Dermis blood vessel endothelial cell (primary cell): ENCODE measurements around the gene CCDC33. TPM values are rescaled to one million over a fixed set of nuclear protein-coding genes. Genes with fewer than 3 reads are reported as not detected.

Experiments
- DNase-seq: peaks from one replicate; pipeline ENCODE4 v3.0.0; 2010
- total RNA-seq: library from RNA; depleted of rRNA; stranded (reverse); fragments of >200 nt; gene quantifications from 2 replicates; pipeline ENCODE4 v1.2.3, GENCODE V29; 2014

The CCDC33 gene
- total RNA-seq, 1 donor from 2014 or later = not detected

DNA sequence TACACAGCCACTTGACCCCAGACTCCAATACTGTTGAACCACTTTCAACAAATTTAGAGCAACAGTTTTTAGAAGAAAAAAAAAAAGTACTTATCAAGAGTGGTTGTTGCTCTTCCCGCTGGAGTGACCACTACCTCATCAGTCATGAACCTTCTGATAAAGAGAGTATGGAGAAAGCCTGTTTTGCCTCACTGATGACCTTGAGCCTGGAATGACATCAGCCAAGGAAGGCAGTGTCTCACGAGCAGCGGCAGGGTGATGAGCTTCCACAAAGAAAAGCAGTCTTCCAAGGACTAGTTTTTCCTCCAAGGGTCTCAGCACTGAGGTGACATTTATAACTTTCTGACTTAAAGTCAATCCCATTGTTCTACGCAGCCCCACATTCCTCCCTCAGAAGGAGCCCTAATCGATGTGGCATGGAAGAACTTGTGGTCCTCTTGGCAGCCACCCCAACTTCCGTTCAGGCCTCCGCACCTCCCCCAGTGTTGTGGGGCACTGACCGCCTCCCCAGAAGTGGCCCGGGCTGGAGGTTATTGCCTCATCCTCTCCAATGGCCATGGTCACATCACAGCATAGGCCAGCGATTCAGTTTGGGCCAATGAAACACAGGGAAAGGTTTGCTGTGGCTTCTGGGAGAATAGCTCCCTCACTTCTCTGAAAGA lies 133.1 kb downstream of the CCDC33 start:
- no peak for DNase-seq

DNA sequence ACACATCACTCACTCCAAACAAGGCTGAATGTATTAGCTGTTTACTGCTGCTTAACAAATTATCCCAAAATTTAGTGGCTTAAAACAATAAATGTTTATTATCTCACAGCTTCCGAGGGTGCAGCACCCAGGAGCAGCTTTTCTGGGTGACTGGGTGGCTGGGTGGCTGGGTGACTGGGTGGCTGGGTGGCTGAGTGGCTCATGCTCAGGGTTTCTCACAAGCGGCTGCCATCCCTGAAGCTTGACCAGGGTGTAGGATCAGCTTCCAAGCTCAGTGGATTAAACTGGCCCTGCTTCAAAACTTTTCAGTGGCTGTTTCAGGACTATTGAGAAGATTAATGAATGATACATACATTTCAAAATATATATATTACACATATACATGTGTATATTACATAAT lies 133.6 kb downstream of the CCDC33 start:
- no peak for DNase-seq

- DNase-seq = no peak
Observed at GRCh38 chr15:74370471-74370870, 134.3 kb downstream of the CCDC33 start.

DNA sequence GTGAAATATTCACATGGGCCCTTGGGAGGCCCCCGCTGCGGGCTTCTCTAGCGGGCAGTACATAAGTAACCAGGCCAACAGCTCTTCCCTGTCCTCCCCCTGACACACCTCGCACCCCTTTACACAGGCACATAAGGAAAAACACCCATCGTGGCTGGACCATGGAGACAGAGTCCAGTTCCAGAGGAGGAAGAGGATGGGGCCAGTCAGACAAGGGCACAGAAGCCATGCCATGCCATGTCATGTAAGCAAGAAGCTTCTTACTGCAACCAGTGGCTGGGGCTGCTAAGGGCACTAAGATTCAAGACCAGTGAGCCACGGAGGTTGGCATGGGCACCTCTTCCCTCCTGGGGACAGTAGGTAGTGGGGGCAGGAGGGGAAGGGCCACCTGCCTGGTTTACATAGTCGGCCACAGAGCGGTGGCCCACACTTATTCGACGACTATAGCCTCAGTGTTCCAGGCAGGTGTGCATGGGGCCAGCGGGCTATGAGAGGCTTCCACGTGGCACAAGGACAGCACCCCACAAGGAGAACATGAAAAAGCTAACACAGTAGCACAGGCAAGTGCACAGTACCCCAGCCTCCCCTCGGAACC lies 137.0 kb downstream of the CCDC33 start:
- DNase-seq = no peak

DNA sequence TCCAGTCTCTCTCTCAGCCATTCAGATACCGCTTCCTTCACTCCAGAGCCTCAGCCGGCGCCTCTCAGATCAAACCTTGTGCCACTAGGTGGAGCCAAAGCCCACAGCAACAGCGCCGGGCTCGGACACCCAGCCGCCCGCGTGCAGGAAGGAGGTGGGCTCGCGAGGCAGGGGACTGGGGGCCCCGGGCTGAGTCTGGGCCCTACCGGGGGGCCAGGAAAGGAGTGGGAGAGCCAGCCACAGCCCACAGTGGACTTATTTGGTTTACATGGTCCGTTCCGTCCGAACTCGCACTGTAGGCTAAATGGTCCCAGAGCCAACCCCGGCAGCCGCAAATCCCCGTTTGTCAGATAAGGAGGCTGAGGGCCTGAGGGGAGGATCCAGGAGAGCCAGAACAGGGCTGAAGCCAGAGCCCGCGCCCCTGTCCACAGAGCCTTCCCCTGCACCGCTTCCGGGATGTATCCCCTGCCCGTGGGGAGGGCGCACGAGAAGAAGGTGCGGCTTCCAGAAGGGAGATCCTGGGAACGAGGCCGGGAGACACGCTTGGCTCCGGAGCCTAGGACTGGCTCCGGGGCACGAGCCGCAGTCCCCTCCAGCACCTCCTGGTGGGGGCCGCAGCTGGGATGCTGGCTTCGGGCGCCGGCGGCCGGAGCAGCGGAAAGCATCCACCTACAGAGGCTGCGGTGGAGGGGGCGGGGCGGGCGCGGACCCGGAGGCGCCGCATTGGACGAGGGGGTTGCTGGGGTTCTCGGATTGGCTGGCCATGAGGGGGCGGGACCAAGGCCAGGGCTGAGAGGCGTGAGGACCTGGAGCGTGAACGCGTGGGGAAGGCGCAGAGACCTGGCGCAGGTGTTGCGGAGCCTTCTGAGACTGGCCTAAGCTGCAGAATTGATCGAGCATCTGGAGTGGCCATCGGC lies 137.9 kb downstream of the CCDC33 start:
- DNase-seq = peak; percentile 89

DNA sequence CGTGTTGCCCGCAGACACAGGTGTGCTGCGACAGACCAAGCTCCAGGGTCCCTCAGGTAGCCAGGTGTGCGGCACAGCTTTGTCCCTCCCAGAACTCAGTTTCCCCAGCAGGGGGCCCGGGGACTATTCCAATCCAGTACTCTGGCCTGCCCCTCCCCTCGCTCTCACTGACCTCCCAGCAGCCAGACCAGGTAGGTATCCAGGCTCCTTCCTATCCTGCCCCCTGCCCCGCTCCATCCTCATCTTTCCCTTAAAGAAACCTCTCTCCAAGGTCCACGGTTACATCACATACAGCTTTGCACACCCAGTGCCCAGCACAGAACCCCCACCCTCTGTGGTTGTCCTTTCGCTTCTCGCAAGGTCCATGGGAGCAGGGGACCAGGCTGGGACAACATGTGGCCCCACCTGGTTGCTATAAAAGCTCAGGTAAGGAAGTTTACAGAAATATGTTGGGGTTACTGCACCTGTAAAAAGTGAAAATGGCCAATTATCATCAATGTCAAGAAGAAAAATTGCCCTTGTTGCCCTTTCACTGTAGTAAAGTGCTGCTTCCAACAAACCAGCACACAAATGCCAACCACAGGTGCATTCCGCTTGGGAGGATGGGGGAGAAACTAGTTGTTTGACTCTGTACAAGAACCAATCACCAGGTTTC lies 138.6 kb downstream of the CCDC33 start:
- DNase-seq = no peak

- peak; percentile 89 for DNase-seq
Observed at GRCh38 chr15:74375303-74375693, 139.2 kb downstream of the CCDC33 start.

- DNase-seq = no peak
Observed at GRCh38 chr15:74376226-74376625, 140.1 kb downstream of the CCDC33 start.

DNA sequence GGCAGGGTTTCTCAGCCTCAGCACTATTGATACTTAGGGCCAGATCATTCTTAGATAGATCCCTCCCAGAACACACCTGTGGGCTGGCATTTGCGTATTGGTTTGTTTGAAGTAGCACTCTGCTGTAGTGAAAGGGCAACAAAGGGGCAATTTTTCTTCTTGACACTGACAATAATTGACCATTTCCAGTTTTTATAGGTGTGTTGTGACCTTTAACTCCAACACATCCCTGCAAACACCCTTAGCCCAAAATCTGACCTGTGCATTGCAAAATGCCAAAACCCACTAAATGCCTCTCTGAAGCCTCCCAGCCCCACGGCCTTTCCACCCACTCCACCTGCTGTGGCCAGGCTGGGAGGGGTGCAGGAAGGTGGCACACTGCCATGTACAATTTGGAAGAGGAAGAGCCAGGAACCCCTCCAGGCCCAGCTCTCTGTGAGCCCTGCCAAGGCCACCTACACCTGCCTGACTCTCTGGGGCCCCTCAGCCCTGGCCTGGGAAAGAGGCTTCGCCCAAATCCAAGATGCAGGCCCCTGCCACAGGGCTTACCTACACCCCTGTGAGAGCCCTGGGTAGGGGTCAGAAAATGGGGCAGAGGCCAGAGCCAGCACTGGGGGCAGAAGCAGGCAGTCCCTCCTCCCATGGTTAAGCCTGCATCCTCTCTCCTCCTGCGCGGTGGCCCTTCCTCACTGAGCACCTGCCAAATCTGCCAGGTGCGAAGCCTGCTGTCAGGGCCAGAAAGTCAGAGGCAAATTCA lies 140.9 kb downstream of the CCDC33 start:
- no peak for DNase-seq

- no peak for DNase-seq
Observed at GRCh38 chr15:74377831-74378766, 142.0 kb downstream of the CCDC33 start.

GRCh38 chr15:74378848-74379247 lies 142.7 kb downstream of the CCDC33 start:
- DNase-seq = peak; percentile 59

- DNase-seq = no peak
Observed at GRCh38 chr15:74380361-74381189, 144.4 kb downstream of the CCDC33 start.

DNA sequence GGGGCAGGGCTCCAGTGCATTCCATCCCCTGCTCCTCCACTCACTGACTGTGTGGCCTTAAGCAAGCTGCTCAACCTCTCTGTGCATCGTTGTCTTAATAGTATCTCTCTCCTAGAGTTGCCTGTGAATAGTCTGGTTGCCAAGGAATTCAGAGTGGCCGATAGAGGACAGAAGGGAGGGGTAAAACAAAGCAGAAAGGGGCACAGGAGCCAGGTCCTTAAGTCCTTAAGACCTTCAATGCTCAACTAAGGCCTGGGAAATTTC lies 145.0 kb downstream of the CCDC33 start:
- DNase-seq = no peak

- no peak for DNase-seq
Observed at GRCh38 chr15:74381481-74381880, 145.4 kb downstream of the CCDC33 start.

- DNase-seq = peak; percentile 87
Observed at GRCh38 chr15:74382004-74382816, 146.1 kb downstream of the CCDC33 start.

DNA sequence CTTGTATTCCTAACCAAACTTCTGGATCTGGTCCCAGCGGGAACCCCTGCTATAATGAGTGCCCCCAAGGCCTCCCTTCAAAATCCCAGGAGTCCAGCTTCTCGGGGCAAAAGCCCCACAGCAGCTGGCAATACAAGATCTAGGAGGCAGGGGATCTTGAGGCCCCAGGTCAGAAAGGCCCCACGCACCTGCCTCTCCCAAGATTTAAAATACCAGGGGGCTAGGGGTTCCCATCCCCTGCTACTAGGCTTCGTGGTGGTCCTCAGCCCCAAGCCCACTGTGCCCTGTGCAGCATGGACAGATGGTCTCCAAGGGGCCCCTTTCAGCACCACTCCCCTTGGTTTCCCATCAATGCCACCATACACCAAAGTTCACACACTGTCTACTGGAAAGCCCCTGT lies 147.2 kb downstream of the CCDC33 start:
- DNase-seq = no peak

DNA sequence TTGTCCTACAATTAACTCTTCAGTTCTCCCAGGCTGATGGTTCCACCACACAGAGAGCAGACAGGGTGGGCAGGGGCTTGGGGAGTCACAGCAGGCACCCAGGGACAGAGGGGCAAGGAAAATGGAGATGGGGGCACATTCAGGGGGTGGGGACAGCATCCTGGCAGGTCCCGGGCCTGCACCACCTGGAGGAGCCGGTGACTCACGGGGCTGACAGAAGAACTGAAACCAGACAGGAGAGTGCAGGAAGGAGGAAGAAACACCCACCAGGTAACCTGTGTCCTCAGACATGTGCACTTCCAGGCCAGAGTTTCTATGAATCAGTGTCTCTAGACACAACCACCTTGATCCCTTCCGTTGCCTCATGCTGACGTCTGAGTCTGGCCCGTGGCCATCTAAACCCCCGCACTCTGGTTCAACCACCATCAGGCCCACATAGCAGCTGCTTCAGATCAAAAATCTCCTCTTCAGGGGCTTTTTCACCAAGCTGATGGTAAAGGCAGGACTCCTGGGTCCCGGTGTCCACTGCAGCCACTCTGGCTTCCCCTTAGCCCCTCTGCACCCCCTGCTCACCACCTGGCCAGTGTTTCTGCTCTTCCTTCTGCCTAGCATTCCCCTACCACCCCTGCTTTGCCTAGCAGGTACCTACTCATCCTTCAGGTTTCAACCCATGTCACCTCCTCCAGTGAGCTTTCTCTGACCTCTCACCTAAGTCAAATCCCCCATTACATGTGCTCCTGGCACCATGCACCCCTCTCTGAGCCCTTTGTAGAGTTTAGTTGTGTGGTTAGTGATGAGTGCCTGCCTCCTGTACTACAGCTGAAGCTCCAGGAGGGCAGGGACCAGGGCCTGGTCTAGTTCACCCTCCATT lies 147.8 kb downstream of the CCDC33 start:
- peak; percentile 45 for DNase-seq

- DNase-seq = no peak
Observed at GRCh38 chr15:74384566-74384880, 148.4 kb downstream of the CCDC33 start.
